Activated naive CD4-positive, alpha-beta T cell treated with anti-CD3 and anti-CD28 coated beads, Interleukin-2, amount 10 ng/mL, durations not matched to agents 7 days and 5 days (primary cell): ENCODE measurements around the gene EMSY.
"Not testable (repeated sequence)": the region's sequence is repeated elsewhere in the genome, so short reads cannot be mapped to it uniquely, and the experiment has no call there.

ENCODE experiments used
- CTCF ChIA-PET: fragments of 350-600 bp; sonication (Branson Sonifier 250); formaldehyde crosslinking; loops from one replicate; lab custom pipeline; 2021; ENCODE audit warnings: antibody characterized with exemption; lab: Charles Lee
- DNase-seq: peaks from one replicate; pipeline ENCODE4 v3.0.0-alpha.2; 2020
- H3K27ac Mint-ChIP-seq: one replicate; pipeline ENCODE4 v1.8.0; 2021; ENCODE audit warnings: mild to moderate bottlenecking, moderate library complexity, mixed read lengths
- H3K27me3 Mint-ChIP-seq: one replicate; pipeline ENCODE4 v1.8.0; 2021; ENCODE audit warnings: mild to moderate bottlenecking, mixed read lengths
- H3K36me3 Mint-ChIP-seq: one replicate; pipeline ENCODE4 v1.8.0; 2021; ENCODE audit warnings: mixed read lengths
- H3K4me1 Mint-ChIP-seq: one replicate; pipeline ENCODE4 v1.8.0; 2021; ENCODE audit warnings: mixed read lengths
- H3K4me3 Mint-ChIP-seq: one replicate; pipeline ENCODE4 v1.8.0; 2021; ENCODE audit warnings: mild to moderate bottlenecking, moderate library complexity, mixed read lengths
- H3K9me3 Mint-ChIP-seq: one replicate; pipeline ENCODE4 v1.8.0; 2021; ENCODE audit warnings: mixed read lengths

The EMSY gene

GRCh38 chr11:76595091-76595490, 150.3 kb downstream of the EMSY start:
- H3K36me3 Mint-ChIP-seq, CTCF ChIA-PET, H3K27ac Mint-ChIP-seq, H3K9me3 Mint-ChIP-seq, H3K4me3 Mint-ChIP-seq, DNase-seq: not testable (repeated sequence)
- peaks cover 72% of the 10 kb centered on the region for H3K4me1 Mint-ChIP-seq
- peaks cover 53% of the 10 kb centered on the region for H3K27me3 Mint-ChIP-seq

DNA sequence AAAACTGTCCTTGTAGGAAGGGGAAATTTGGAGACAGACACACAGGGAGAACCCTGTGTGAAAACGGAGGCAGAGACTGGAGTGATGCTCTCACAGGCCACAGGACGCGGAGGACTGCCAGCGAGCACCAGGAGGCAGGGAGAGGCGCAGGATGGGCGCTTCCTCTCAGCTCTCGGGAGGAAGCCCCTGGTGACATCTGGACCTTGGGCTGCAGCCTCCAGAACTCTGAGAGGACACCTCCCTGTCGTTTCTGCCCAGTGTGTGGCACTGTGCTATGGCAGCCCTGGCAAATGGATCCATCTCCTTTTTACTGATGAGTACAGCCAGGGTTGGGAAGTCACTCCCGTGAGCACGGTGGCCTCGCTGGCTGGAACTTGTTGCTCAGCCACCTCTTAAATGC, 151.8 kb downstream of the EMSY start:
- Mint-ChIP-seq H3K4me3 (no peak overlapping the region), H3K27ac (no peak overlapping the region), H3K27me3 (peaks cover 62% of the 10 kb centered on the region), H3K4me1 (peaks cover 57% of the 10 kb centered on the region), H3K9me3 (no peaks in the 10 kb centered on the region), H3K36me3 (peaks cover 5% of the 10 kb centered on the region)
- CTCF ChIA-PET: no interaction called here
- no peak for DNase-seq

GRCh38 chr11:76597533-76598425, 153.0 kb downstream of the EMSY start:
- Mint-ChIP-seq H3K27ac (no peak overlapping the region), H3K9me3 (no peaks in the 10 kb centered on the region), H3K4me1 (peaks cover 46% of the 10 kb centered on the region), H3K36me3 (peaks cover 5% of the 10 kb centered on the region), H3K27me3 (peaks cover 62% of the 10 kb centered on the region), H3K4me3 (no peak overlapping the region)
- CTCF ChIA-PET: interaction anchor here (1.1 to 2.5 kb wide), 5 partner anchors 8 to 82 kb away, joined by 3 to 13 read pairs (median 6); no protein-coding TSS in a partner anchor
- no peak for DNase-seq

- DNase-seq: no peak
- Mint-ChIP-seq H3K9me3 (no peaks in the 10 kb centered on the region), H3K4me3 (no peak overlapping the region), H3K27ac (no peak overlapping the region), H3K27me3 (peaks cover 62% of the 10 kb centered on the region), H3K4me1 (peaks cover 39% of the 10 kb centered on the region), H3K36me3 (peaks cover 5% of the 10 kb centered on the region)
- CTCF ChIA-PET: interaction anchor here (0.6 to 2.5 kb wide), 7 partner anchors 8 to 126 kb away, joined by 3 to 13 read pairs (median 5); no protein-coding TSS in a partner anchor
These were observed 153.6 kb downstream of the EMSY start for GRCh38 chr11:76598426-76598839.

DNA sequence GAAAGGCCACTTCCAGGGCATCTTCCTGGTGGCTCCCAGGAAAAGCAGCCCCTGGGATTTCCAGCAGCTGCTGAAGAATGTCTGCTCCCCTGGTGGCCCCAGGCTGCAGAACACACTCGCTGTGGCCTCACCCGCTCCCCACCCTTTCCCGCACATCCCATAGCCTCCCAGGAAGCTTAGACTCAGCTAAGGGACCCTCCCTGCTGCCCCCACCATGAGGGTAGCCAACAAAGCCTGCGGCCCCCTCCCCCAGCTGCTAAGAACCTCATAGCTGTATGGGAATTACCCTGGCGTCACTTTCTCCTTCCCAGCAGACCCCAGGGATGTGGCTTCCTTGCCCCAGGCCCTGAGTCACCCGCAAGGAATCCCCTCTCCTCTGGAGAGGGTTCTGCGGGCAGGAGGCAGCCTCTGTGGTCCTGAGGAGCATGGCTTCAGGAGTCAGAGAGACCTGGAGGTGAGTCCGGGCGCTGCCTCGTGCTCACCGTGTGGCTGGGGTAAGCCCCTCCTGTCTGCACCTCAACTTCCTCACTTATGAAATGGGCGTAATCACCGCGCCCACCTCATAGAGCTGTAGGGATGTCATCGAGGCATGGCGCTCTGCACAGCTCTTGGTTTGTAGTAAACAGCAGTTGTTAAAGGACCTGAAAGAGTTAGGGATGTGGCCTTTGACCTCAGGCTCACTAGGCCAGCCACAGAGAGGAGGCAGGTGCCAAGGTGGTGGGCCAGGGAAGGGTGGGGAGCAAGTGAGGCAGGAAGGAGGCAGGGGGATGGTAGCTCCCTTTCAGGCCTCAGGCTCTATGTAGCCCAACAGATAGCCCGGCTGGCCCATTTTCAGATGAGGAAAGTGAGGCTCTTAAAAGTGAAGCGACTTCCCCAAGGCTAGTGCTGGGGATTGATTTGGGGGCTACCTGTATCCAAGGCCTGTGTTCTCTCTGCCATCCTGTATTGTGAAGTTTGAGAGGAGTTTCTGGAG, 154.5 kb downstream of the EMSY start:
- Mint-ChIP-seq H3K4me3 (no peak overlapping the region), H3K27ac (no peak overlapping the region), H3K36me3 (peaks cover 4% of the 10 kb centered on the region), H3K4me1 (peaks cover 34% of the 10 kb centered on the region), H3K9me3 (no peaks in the 10 kb centered on the region), H3K27me3 (peaks cover 62% of the 10 kb centered on the region)
- no peak for DNase-seq
- CTCF ChIA-PET: interaction anchor here (0.6 to 2.5 kb wide), 8 partner anchors 9 to 125 kb away, joined by 3 to 13 read pairs (median 4); no protein-coding TSS in a partner anchor

GRCh38 chr11:76600124-76600655, 155.4 kb downstream of the EMSY start:
- H3K9me3 Mint-ChIP-seq: no peaks in the 10 kb centered on the region
- CTCF ChIA-PET: interaction anchor here (0.6 to 2.5 kb wide), 2 partner anchors 20 to 72 kb away, joined by 4 to 11 read pairs; no protein-coding TSS in a partner anchor
- no peaks in the 10 kb centered on the region for H3K36me3 Mint-ChIP-seq
- H3K27ac Mint-ChIP-seq: no peak overlapping the region
- peaks cover 26% of the 10 kb centered on the region for H3K4me1 Mint-ChIP-seq
- H3K27me3 Mint-ChIP-seq: peaks cover 61% of the 10 kb centered on the region
- H3K4me3 Mint-ChIP-seq: no peak overlapping the region
- DNase-seq: no peak

- H3K4me3 Mint-ChIP-seq: no peak overlapping the region
- CTCF ChIA-PET: no interaction called here
- no peaks in the 10 kb centered on the region for H3K9me3 Mint-ChIP-seq
- H3K27me3 Mint-ChIP-seq: peaks cover 60% of the 10 kb centered on the region
- H3K27ac Mint-ChIP-seq: no peak overlapping the region
- H3K4me1 Mint-ChIP-seq: peaks cover 21% of the 10 kb centered on the region
- H3K36me3 Mint-ChIP-seq: no peaks in the 10 kb centered on the region
- no peak for DNase-seq
These were observed 156.5 kb downstream of the EMSY start for GRCh38 chr11:76601272-76601671.

GRCh38 chr11:76601724-76602123, 156.9 kb downstream of the EMSY start:
- H3K27me3 Mint-ChIP-seq: peaks cover 56% of the 10 kb centered on the region
- no peak overlapping the region for H3K4me3 Mint-ChIP-seq
- DNase-seq: no peak
- H3K4me1 Mint-ChIP-seq: peaks cover 19% of the 10 kb centered on the region
- CTCF ChIA-PET: no interaction called here
- no peaks in the 10 kb centered on the region for H3K36me3 Mint-ChIP-seq
- H3K9me3 Mint-ChIP-seq: no peaks in the 10 kb centered on the region
- H3K27ac Mint-ChIP-seq: no peak overlapping the region

- H3K4me3 Mint-ChIP-seq: no peak overlapping the region
- no peaks in the 10 kb centered on the region for H3K36me3 Mint-ChIP-seq
- H3K27me3 Mint-ChIP-seq: peaks cover 49% of the 10 kb centered on the region
- no peak for DNase-seq
- H3K4me1 Mint-ChIP-seq: peaks cover 17% of the 10 kb centered on the region
- no peaks in the 10 kb centered on the region for H3K9me3 Mint-ChIP-seq
- no peak overlapping the region for H3K27ac Mint-ChIP-seq
- CTCF ChIA-PET: no interaction called here
These were observed 157.6 kb downstream of the EMSY start for GRCh38 chr11:76602431-76602861.
